ENCODE measurements around the gene FRAS1.

- TF ChIP-seq CTCF (IDR thresholded peaks at IDR 0.05; ENCODE audit: control extremely low read depth in 1 of 3, insufficient read depth in 1 of 3, low read depth in 1 of 3, low read length in 3 of 3) (no peak), POLR2AphosphoS5 (IDR thresholded peaks at IDR 0.05; ENCODE audit: low read depth, low read length) (no peak), ATF3 (IDR thresholded peaks at IDR 0.05; ENCODE audit: insufficient read depth, low read depth, low read length) (no peak), SIN3A (conservative IDR thresholded peaks at IDR 0.05 in 1 of 2, IDR thresholded peaks at IDR 0.05 in 1 of 2; ENCODE audit: low read depth in 1 of 2, low read length in 2 of 2) (no peak), RFX5 (IDR thresholded peaks at IDR 0.05; ENCODE audit: borderline replicate concordance, low read depth, low read length) (no peak)
Observed at GRCh38 chr4:78332976-78333375, 275.9 kb downstream of the FRAS1 start.

All from H1 (cell line).